Upper lobe of left lung (tissue), 6 donors: Measurements from ENCODE around the gene IDI1. TPM values are rescaled to one million over a fixed set of nuclear protein-coding genes. Genes with fewer than 3 reads are reported as not detected.

Experiments used
- ATAC-seq, 2 donors: fragments of 200-7000 bp; cut with Tn5 transposase; one replicate each; pipeline ENCODE4 v1.9.1; 2022; ENCODE audit warnings: mild to moderate bottlenecking in 2 of 2, moderate library complexity in 2 of 2; ENCODE audit not compliant: low FRiP score in 2 of 2
- DNase-seq, 2 donors: peaks; one replicate each; pipeline ENCODE4 v3.0.0-alpha.2; 2019 to 2020
- H3K27ac ChIP-seq, 4 donors: fragments of 200-600 bp; sonication (generic); one replicate each; pipeline ENCODE4 v1.5.1; 2016 to 2019
- H3K27me3 ChIP-seq, 4 donors: fragments of 200-600 bp; sonication (generic); one replicate each; pipeline ENCODE4 v1.5.1; 2017 to 2019
- H3K36me3 ChIP-seq, 4 donors: fragments of 200-600 bp; sonication (generic); one replicate each; pipeline ENCODE4 v1.5.1; 2016 to 2019
- H3K4me1 ChIP-seq, 4 donors: fragments of 200-600 bp; sonication (generic); one replicate each; pipeline ENCODE4 v1.5.1; 2018 to 2019
- H3K4me3 ChIP-seq, 4 donors: fragments of 200-600 bp; sonication (generic); one replicate each; pipeline ENCODE4 v1.5.1; 2017 to 2019; ENCODE audit warnings: mild to moderate bottlenecking in 2 of 4, moderate library complexity in 1 of 4
- H3K9me3 ChIP-seq, 4 donors: fragments of 200-600 bp; sonication (generic); one replicate each; pipeline ENCODE4 v1.5.1; 2018 to 2019
- EP300 ChIP-seq, 4 donors: sonication (generic); formaldehyde crosslinking; IDR thresholded peaks; one replicate each; pipeline ENCODE4 v1.5.1; 2017; ENCODE audit warnings: antibody characterized with exemption in 4 of 4, control low read depth in 2 of 4
- POLR2A ChIP-seq, 4 donors: fragments of 450-650 bp; IDR thresholded peaks; one replicate each; pipeline ENCODE4 v1.5.1; 2016 to 2017; ENCODE audit warnings: antibody characterized with exemption in 4 of 4, mild to moderate bottlenecking in 2 of 4
- POLR2AphosphoS5 ChIP-seq, 2 donors: sonication (generic); formaldehyde crosslinking; IDR thresholded peaks; one replicate each; pipeline ENCODE4 v1.5.1; 2017; ENCODE audit warnings: antibody characterized with exemption in 2 of 2
- WGBS, 2 donors: methylation state at CpG; one replicate each; pipeline ENCODE4 v1.1.5; 2017 to 2018; 5-methylcytosine and 5-hydroxymethylcytosine counted together
- total RNA-seq, 6 donors: library from RNA; depleted of rRNA in 4 of 6; stranded (reverse); fragments of >200 nt in 4 of 6; gene quantifications; one replicate each; pipeline versions ENCODE4 v1.1.0 to v1.2.1, GENCODE V29; 2016 to 2021
- TF ChIP-seq, protein P1 (sequence below), 6 experiments: fragments of 450-650 bp in 4 of 6; fragments of 200-600 bp in 2 of 6; sonication (generic) in 2 of 6; IDR thresholded peaks; one replicate each; pipeline ENCODE4 v1.5.1; 2016 to 2019; ENCODE audit warnings: antibody characterized with exemption in 6 of 6
- donor health status: DM: no; HTN: no; CAD: no; lungs with moderate emphysema.
- donor health status: DM: no; HTN: yes; CAD: no; lungs with severe emphysema.

The IDI1 gene
- total RNA-seq, 6 donors from 2014 or later: 35.6 to 100 (median 79.1) TPM

DNA sequence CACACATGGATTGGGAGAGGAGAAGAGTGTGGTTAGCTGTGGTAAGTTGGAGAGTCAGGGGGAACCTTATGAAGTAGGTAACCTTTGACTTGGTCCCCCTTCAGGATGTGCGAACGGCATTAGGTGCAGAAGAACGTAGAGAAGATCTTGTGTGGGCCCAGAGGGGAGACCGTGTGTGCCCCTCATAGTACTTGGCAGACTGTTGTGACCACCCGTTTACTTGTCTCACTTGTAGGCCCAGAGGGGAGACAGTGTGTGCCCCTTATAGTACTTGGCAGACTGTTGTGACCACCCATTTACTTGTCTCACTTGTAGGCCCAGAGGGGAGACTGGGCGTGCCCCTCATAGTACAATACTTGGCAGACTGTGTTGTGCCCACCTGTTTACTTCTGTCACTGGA, 58.1 kb downstream of the IDI1 start:
- Histone ChIP-seq H3K4me1 (peaks cover 20 to 36% (median 23%) of the 10 kb centered on the region in 4 donors), H3K27me3 (no peaks in the 10 kb centered on the region), H3K27ac (no peak overlapping the region), H3K9me3 (no peaks in the 10 kb centered on the region), H3K4me3 (no peak overlapping the region), H3K36me3 (peaks cover 8 to 32% (median 21%) of the 10 kb centered on the region in 4 donors)
- ATAC-seq (no peak), DNase-seq (no peak)
- WGBS, 2 donors: 90 to 95% methylated on average over 6 of the region's 6 CpGs
- no peak for TF ChIP-seq POLR2A (IDR thresholded peaks at IDR 0.05)
- TF ChIP-seq, protein P1, sequence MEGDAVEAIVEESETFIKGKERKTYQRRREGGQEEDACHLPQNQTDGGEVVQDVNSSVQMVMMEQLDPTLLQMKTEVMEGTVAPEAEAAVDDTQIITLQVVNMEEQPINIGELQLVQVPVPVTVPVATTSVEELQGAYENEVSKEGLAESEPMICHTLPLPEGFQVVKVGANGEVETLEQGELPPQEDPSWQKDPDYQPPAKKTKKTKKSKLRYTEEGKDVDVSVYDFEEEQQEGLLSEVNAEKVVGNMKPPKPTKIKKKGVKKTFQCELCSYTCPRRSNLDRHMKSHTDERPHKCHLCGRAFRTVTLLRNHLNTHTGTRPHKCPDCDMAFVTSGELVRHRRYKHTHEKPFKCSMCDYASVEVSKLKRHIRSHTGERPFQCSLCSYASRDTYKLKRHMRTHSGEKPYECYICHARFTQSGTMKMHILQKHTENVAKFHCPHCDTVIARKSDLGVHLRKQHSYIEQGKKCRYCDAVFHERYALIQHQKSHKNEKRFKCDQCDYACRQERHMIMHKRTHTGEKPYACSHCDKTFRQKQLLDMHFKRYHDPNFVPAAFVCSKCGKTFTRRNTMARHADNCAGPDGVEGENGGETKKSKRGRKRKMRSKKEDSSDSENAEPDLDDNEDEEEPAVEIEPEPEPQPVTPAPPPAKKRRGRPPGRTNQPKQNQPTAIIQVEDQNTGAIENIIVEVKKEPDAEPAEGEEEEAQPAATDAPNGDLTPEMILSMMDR (IDR thresholded peaks at IDR 0.05): no peak
- no peak for TF ChIP-seq POLR2AphosphoS5 (IDR thresholded peaks at IDR 0.05)
- no peak for TF ChIP-seq EP300 (IDR thresholded peaks at IDR 0.05)

Other genes with a start within 250 kb of the IDI1 start
- gene LARP4B, start 117.4 kb downstream of the IDI1 start, total RNA-seq: 100 to 1,000 TPM; 106 to 154 (median 139) TPM
- gene GTPBP4, start 60.7 kb downstream of the IDI1 start, total RNA-seq: 10 to 100 TPM; 22.0 to 41.9 (median 33.3) TPM
- not detected for gene IDI2, start 23.3 kb downstream of the IDI1 start, total RNA-seq
- gene WDR37, start 7.3 kb upstream of the IDI1 start, total RNA-seq: 10 to 100 TPM; 18.1 to 31.4 (median 19.9) TPM